H1 (cell line): Measurements from ENCODE around the gene SNX20. TPM values are rescaled to one million over a fixed set of nuclear protein-coding genes. Genes with fewer than 3 reads are reported as not detected.

Experiments used
- CTCF ChIA-PET: fragments of 300-600 bp; sonication (Branson Sonifier 250); formaldehyde crosslinking; loops from one replicate; lab custom pipeline; 2021; ENCODE audit not compliant: partially characterized antibody; lab: Charles Lee
- POLR2A ChIA-PET: fragments of 300-600 bp; sonication (Branson Sonifier 250); formaldehyde crosslinking; loops from one replicate; lab custom pipeline; 2021; ENCODE audit warnings: inconsistent platforms; ENCODE audit not compliant: partially characterized antibody; lab: Charles Lee
- DNase-seq, 2 experiments: peaks; one replicate each; pipeline versions ENCODE4 v3.0.0 to v3.0.0-alpha.2; 2010 to 2022; ENCODE audit warnings: low spot score in 2 of 2, low read depth in 1 of 2, mixed read lengths in 1 of 2
- FAIRE-seq: peaks from 2 replicates; lab custom pipeline; 2011; peaks lifted over from hg19 to GRCh38; lab: Jason Lieb, UNC
- H2AFZ ChIP-seq: 2 replicates; pipeline ENCODE4 v1.8.1; 2012; ENCODE audit warnings: low read length, inconsistent platforms
- H2AK5ac ChIP-seq: 2 replicates; pipeline ENCODE4 v1.6.1; 2013; ENCODE audit warnings: low read depth, low read length
- H2BK120ac ChIP-seq: replicated peaks from 2 replicates; pipeline ENCODE3; 2013; ENCODE audit warnings: low read depth, low read length, inconsistent platforms
- H2BK12ac ChIP-seq: 2 replicates; pipeline ENCODE4 v1.6.1; 2013; ENCODE audit warnings: low read depth, low read length
- H2BK15ac ChIP-seq: 2 replicates; pipeline ENCODE4 v1.6.1; 2013; ENCODE audit warnings: low read length
- H2BK20ac ChIP-seq: 2 replicates; pipeline ENCODE4 v1.6.1; 2013; ENCODE audit warnings: low read length
- H2BK5ac ChIP-seq: 2 replicates; pipeline ENCODE4 v1.6.1; 2013; ENCODE audit warnings: low read depth, low read length
- H3K14ac ChIP-seq: 2 replicates; pipeline ENCODE4 v1.6.1; 2013; ENCODE audit warnings: inconsistent platforms; ENCODE audit not compliant: insufficient read length
- H3K18ac ChIP-seq: 2 replicates; pipeline ENCODE4 v1.6.1; 2013; ENCODE audit warnings: low read length; ENCODE audit errors: extremely low read depth
- H3K23ac ChIP-seq: 2 replicates; pipeline ENCODE4 v1.6.1; 2013; ENCODE audit warnings: inconsistent platforms; ENCODE audit not compliant: insufficient read length
- H3K23me2 ChIP-seq: 2 replicates; pipeline ENCODE4 v1.6.1; 2013; ENCODE audit warnings: low read depth, low read length
- H3K27ac ChIP-seq: 2 replicates; pipeline ENCODE4 v1.6.1; 2011; ENCODE audit warnings: low read depth, low read length, inconsistent platforms
- H3K27me3 ChIP-seq, 4 experiments: replicated peaks in 1 of 4; 1 replicate in 1 of 4; 2 replicates in 3 of 4; pipeline versions ENCODE4 v1.6.1 to v1.8.1; 2011 to 2013; ENCODE audit warnings: low read length in 3 of 4, mild to moderate bottlenecking in 3 of 4, inconsistent platforms in 2 of 4, mixed read lengths in 2 of 4, moderate library complexity in 1 of 4; ENCODE audit not compliant: control insufficient read depth in 3 of 4, insufficient read depth in 3 of 4; ENCODE audit errors: extremely low read depth in 1 of 4
- H3K36me3 ChIP-seq, 4 experiments: 2 replicates each; pipeline versions ENCODE4 v1.6.1 to v1.8.1; 2011 to 2013; ENCODE audit warnings: mild to moderate bottlenecking in 4 of 4, low read length in 3 of 4, moderate library complexity in 2 of 4, control low read depth in 1 of 4, inconsistent platforms in 1 of 4; ENCODE audit not compliant: insufficient read depth in 4 of 4, control insufficient read depth in 2 of 4
- H3K4ac ChIP-seq: replicated peaks from 2 replicates; pipeline ENCODE3; 2013; ENCODE audit warnings: low read length, low read depth, mixed read lengths, inconsistent platforms; ENCODE audit not compliant: insufficient read length
- H3K4me1 ChIP-seq, 4 experiments: replicated peaks in 1 of 4; 1 replicate in 1 of 4; 2 replicates in 3 of 4; pipeline versions ENCODE4 v1.6.1 to v1.8.1; 2011 to 2013; ENCODE audit warnings: low read length in 3 of 4, inconsistent platforms in 2 of 4, mixed read lengths in 1 of 4; ENCODE audit not compliant: insufficient read depth in 4 of 4, control insufficient read depth in 3 of 4
- H3K4me2 ChIP-seq, 2 experiments: 2 replicates each; pipeline versions ENCODE4 v1.6.1 to v1.8.1; 2011 to 2013; ENCODE audit warnings: low read depth in 2 of 2, low read length in 2 of 2, control low read depth in 1 of 2, inconsistent platforms in 1 of 2, mild to moderate bottlenecking in 1 of 2; ENCODE audit not compliant: insufficient read depth in 1 of 2
- H3K4me3 ChIP-seq, 4 experiments: fragments of 200-600, 300-600 bp in 1 of 4; sonication (generic), shearing (Covaris generic), sonication (Bioruptor Twin) in 1 of 4; 2 replicates each; pipeline versions ENCODE4 v1.5.1 to v1.8.1; 2011 to 2016; ENCODE audit warnings: low read length in 4 of 4, low read depth in 3 of 4, control low read depth in 2 of 4, inconsistent platforms in 2 of 4, mild to moderate bottlenecking in 2 of 4, mixed read lengths in 1 of 4, moderate library complexity in 1 of 4; ENCODE audit not compliant: insufficient read depth in 2 of 4; ENCODE audit errors: extremely low read depth in 1 of 4
- H3K56ac ChIP-seq: replicated peaks from 2 replicates; pipeline ENCODE3; 2013; ENCODE audit warnings: low read depth, mild to moderate bottlenecking, mixed read lengths, low read length, inconsistent platforms; ENCODE audit not compliant: insufficient read length
- H3K79me1 ChIP-seq: 2 replicates; pipeline ENCODE4 v1.6.1; 2013; ENCODE audit warnings: low read depth, low read length, control low read depth
- H3K79me2 ChIP-seq, 2 experiments: 2 replicates each; pipeline versions ENCODE4 v1.6.1 to v1.8.1; 2012 to 2013; ENCODE audit warnings: low read length in 2 of 2, mild to moderate bottlenecking in 2 of 2, inconsistent platforms in 1 of 2; ENCODE audit not compliant: insufficient read depth in 2 of 2, control insufficient read depth in 1 of 2
- H3K9ac ChIP-seq, 4 experiments: replicated peaks in 1 of 4; 1 replicate in 1 of 4; 2 replicates in 3 of 4; pipeline versions ENCODE4 v1.6.1 to v1.8.1; 2011 to 2013; ENCODE audit warnings: low read depth in 3 of 4, low read length in 3 of 4, control low read depth in 2 of 4, mild to moderate bottlenecking in 2 of 4, moderate library complexity in 2 of 4, inconsistent platforms in 1 of 4; ENCODE audit errors: extremely low read depth in 1 of 4
- H3K9me3 ChIP-seq, 2 experiments: 2 replicates each; pipeline versions ENCODE4 v1.6.1 to v1.8.1; 2012 to 2013; ENCODE audit warnings: mild to moderate bottlenecking in 2 of 2, moderate library complexity in 2 of 2, control low read depth in 1 of 2, inconsistent platforms in 1 of 2, low read depth in 1 of 2, low read length in 1 of 2, mixed read lengths in 1 of 2; ENCODE audit not compliant: insufficient read depth in 2 of 2
- H4K20me1 ChIP-seq, 2 experiments: replicated peaks in 1 of 2; 2 replicates each; pipeline versions ENCODE3 to v1.8.1; 2011 to 2013; ENCODE audit warnings: inconsistent platforms in 2 of 2, low read length in 2 of 2, mild to moderate bottlenecking in 1 of 2; ENCODE audit not compliant: insufficient read depth in 2 of 2, control insufficient read depth in 1 of 2
- H4K5ac ChIP-seq: 2 replicates; pipeline ENCODE4 v1.6.1; 2013; ENCODE audit warnings: low read length, low read depth, mixed read lengths, inconsistent platforms; ENCODE audit not compliant: insufficient read length
- H4K8ac ChIP-seq: 2 replicates; pipeline ENCODE4 v1.8.0; 2013; ENCODE audit warnings: mild to moderate bottlenecking, moderate library complexity, low read length, inconsistent platforms; ENCODE audit not compliant: insufficient read depth; ENCODE audit errors: extremely low read depth
- H4K91ac ChIP-seq: replicated peaks from 2 replicates; pipeline ENCODE3; 2013; ENCODE audit warnings: low read length, mixed read lengths, inconsistent platforms; ENCODE audit not compliant: insufficient read length
- CEBPB ChIP-seq: IDR thresholded peaks from 2 replicates; pipeline ENCODE4 v1.6.1; 2012; ENCODE audit warnings: low read depth, low read length
- CTCF ChIP-seq, 3 experiments: IDR thresholded peaks; 1 replicate in 2 of 3; 2 replicates in 1 of 3; pipeline versions ENCODE4 v1.5.1 to v1.6.1; 2011; ENCODE audit warnings: low read length in 3 of 3, mild to moderate bottlenecking in 3 of 3, inconsistent platforms in 2 of 3, low read depth in 1 of 3, moderate library complexity in 1 of 3; ENCODE audit not compliant: insufficient read depth in 1 of 3; ENCODE audit errors: control extremely low read depth in 1 of 3
- RAD21 ChIP-seq, 2 experiments: IDR thresholded peaks in 1 of 2; conservative IDR thresholded peaks in 1 of 2; 2 replicates each; pipeline ENCODE4 v1.6.1; 2011; ENCODE audit warnings: low read depth in 2 of 2, low read length in 2 of 2, improper control_type of control experiment in 1 of 2, inconsistent platforms in 1 of 2, mild to moderate bottlenecking in 1 of 2, moderate library complexity in 1 of 2
- TEAD4 ChIP-seq: IDR thresholded peaks from 2 replicates; pipeline ENCODE4 v1.6.1; 2012; ENCODE audit warnings: low read depth, low read length, inconsistent platforms, mixed read lengths
- WGBS, 2 experiments: shearing (Covaris generic) in 1 of 2; methylation state at CpG; one replicate each; pipeline versions ENCODE4 v1.1.6 to v1.1.7; 2013 to 2015; ENCODE audit warnings: low lambda C conversion rate in 2 of 2, mixed read lengths in 2 of 2, inconsistent platforms in 1 of 2, low coverage in 1 of 2, missing lambda C conversion rate in 1 of 2; ENCODE audit not compliant: insufficient replicate concordance in 2 of 2, insufficient coverage in 1 of 2, insufficient read length in 1 of 2; ENCODE audit errors: extremely low coverage in 1 of 2, missing lambda C conversion rate in 1 of 2; 5-methylcytosine and 5-hydroxymethylcytosine counted together
- polyA plus RNA-seq, 7 experiments: library from polyadenylated mRNA; depleted of rRNA in 3 of 7; stranded (reverse) in 5 of 7; unstranded in 2 of 7; fragments of >200 nt in 5 of 7; fragments of 200-250 nt in 2 of 7; gene quantifications; 1 replicate in 5 of 7; 2 replicates in 1 of 7; 4 replicates in 1 of 7; pipeline versions ENCODE4 v1.2.1 to v1.2.3, GENCODE V29; 2011 to 2013; ENCODE audit warnings: missing spikeins in 2 of 7, mixed read lengths in 2 of 7
- total RNA-seq: library from RNA; stranded (reverse); fragmentation: NEBNext Ultra II Directional; extraction: Animal tissue kit (Norgen Biotek cat#: 25700); gene quantifications from 2 replicates; pipeline ENCODE4 v1.2.1, GENCODE V29; 2021

Gene SNX20
- total and polyA plus RNA-seq, 2 of the 8 experiments (the other 6 are each of a cell fraction or from before 2014, with no cell fraction given) = not detected

DNA sequence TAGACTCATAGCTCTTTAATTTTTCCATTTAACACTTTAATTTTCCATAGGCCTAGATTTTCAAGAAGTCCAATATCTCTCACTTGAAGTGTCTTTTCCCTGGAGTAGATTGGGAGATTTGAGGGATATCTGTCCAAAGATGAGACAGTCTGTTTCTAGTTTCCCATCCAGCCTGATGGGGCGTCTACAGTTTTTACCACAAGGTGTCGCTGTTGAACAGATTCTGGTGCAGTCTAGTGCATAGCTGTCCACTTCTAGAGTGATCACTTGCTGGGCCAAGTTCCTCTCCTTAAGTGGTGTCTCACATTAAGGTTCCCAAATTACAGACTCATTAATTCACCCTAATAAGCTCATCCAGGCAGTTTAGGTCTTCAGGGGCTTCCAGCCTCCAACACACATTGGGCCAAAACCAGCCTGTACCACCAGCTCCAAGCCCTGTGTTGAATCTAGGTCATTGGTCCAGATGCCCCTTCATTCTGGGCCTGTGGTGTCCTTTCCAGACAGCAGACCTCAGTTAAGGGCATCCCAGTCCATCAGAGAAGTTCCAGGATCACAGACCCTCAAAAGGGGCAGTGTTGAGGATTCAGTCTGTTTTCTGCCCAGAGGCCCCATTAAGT, 9.4 kb downstream of the SNX20 start:
- Histone ChIP-seq H2BK15ac (no peak overlapping the region), H3K23ac (no peak overlapping the region), H2AFZ (no peak overlapping the region), H2AK5ac (no peak overlapping the region), H3K56ac (no peak overlapping the region), H3K4me1 (peaks cover 0 to 2% (median 0%) of the 10 kb centered on the region in 4 experiments; a peak in 1 of 7 replicates), H3K27me3 (no peaks in the 10 kb centered on the region), H3K18ac (no peak overlapping the region), H2BK20ac (no peak overlapping the region), H3K14ac (no peak overlapping the region), H4K8ac (no peak overlapping the region), H2BK120ac (no peak overlapping the region), H4K5ac (no peak overlapping the region), H3K79me2 (no peaks in the 10 kb centered on the region), H3K9me3 (peaks cover 13 to 20% of the 10 kb centered on the region in 2 experiments), H2BK5ac (no peak overlapping the region), H3K4ac (no peak overlapping the region), H3K23me2 (no peaks in the 10 kb centered on the region; the same call in 1 of the 2 replicates), H3K9ac (no peak overlapping the region), H4K91ac (no peak overlapping the region), H2BK12ac (no peak overlapping the region), H3K4me2 (no peak overlapping the region), H3K36me3 (no peaks in the 10 kb centered on the region), H3K79me1 (no peaks in the 10 kb centered on the region), H4K20me1 (no peaks in the 10 kb centered on the region), H3K27ac (no peak overlapping the region), H3K4me3 (no peak overlapping the region; a peak in 1 of 8 replicates)
- POLR2A ChIA-PET = no interaction called here
- CTCF ChIA-PET = interaction anchor here (0.5 to 21.1 kb wide), 47 partner anchors 8 to 801 kb away, joined by 3 to 279 read pairs (median 4); partner anchors contain the start of gene SNX20
- 21% methylated on average over 2 of the region's 2 CpGs; no CpG with 5 or more reads in 1 of the 2 experiments for WGBS, 2 experiments
- peak; percentile 52 for FAIRE-seq
- DNase-seq = peak in 1 of 2 experiments; percentile 74
- 0 out of 2 replicates have a peak, but pooled peaks have one; percentile 11 for TF ChIP-seq TEAD4
- no peak for TF ChIP-seq CEBPB
- peak; percentile 70 to 76 for TF ChIP-seq RAD21 (IDR thresholded peaks at IDR 0.05 in 1 of 2, conservative IDR thresholded peaks at IDR 0.05 in 1 of 2; ENCODE audit: low read depth in 2 of 2, low read length in 2 of 2)
- peak; percentile 37 to 83 (median 78) for TF ChIP-seq CTCF (IDR thresholded peaks at IDR 0.05; ENCODE audit: control extremely low read depth in 1 of 3, insufficient read depth in 1 of 3, low read depth in 1 of 3, low read length in 3 of 3)
